IMR-90 (cell line): ENCODE results near the gene OR2A2. TPM values are rescaled to one million over a fixed set of nuclear protein-coding genes. Genes with fewer than 3 reads are reported as not detected.

Experiments
- microRNA-seq, 2 experiments: library from miRNA; stranded (forward) in 1 of 2; unstranded in 1 of 2; fragments of 10-50 nt in 1 of 2; fragments of <30 nt in 1 of 2; gene quantifications in 1 of 2; microRNA quantifications in 1 of 2; one replicate each; pipeline versions ENCODE3 to v1.1.0; 2013 to 2020; ENCODE audit not compliant: insufficient read depth in 1 of 2, insufficient read length in 1 of 2, unreplicated experiment in 1 of 2
- polyA plus RNA-seq, 3 experiments: library from polyadenylated mRNA; depleted of rRNA; stranded (reverse); fragments of >200 nt; gene quantifications; 2 replicates each; pipeline ENCODE4 v1.2.3, GENCODE V29; 2012; ENCODE audit warnings: low replicate concordance in 1 of 3
- small RNA-seq, 5 experiments: library from RNA; depleted of rRNA; stranded (forward); fragments of <200 nt; gene quantifications; one replicate each; pipeline ENCODE3, GENCODE V24; 2012
- total RNA-seq: library from RNA; depleted of rRNA; stranded (reverse); fragments of >200 nt; gene quantifications from 2 replicates; pipeline ENCODE4 v1.2.3, GENCODE V29; 2012; rRNA removed

OR2A2 gene
- total and polyA plus RNA-seq, 2 of the 4 experiments (the other 2 are of a cell fraction) = not detected

Small RNAs within 50 kb of the gene (microRNA-seq; reads per million reads assigned to microRNA genes)
- gene OR2A41P (ENCODE audit: insufficient read depth, insufficient read length) = not detected

Small RNAs within 50 kb of the gene (small RNA-seq; reads per million reads assigned to genes)
- 0 reads per million in 5 experiments for gene OR2A41P

Other genes starting within 250 kb of the OR2A2 start
- gene TCAF1, start 207.4 kb upstream of the OR2A2 start, total RNA-seq = 86.4 and 91.8 TPM in 2 replicates
- gene TCAF1, start 207.4 kb upstream of the OR2A2 start, polyA plus RNA-seq (2012; rRNA removed) = 35.1 and 39.3 TPM in 2 replicates
- not detected in 2 replicates for gene OR2F2, start 174.3 kb upstream of the OR2A2 start, total RNA-seq
- gene OR2F2, start 174.3 kb upstream of the OR2A2 start, polyA plus RNA-seq (2012; rRNA removed) = not detected in 2 replicates
- gene OR2F1, start 154.7 kb upstream of the OR2A2 start, total RNA-seq = not detected in 2 replicates
- gene OR2F1, start 154.7 kb upstream of the OR2A2 start, polyA plus RNA-seq (2012; rRNA removed) = not detected in 2 replicates
- gene OR6B1, start 109.3 kb upstream of the OR2A2 start, total RNA-seq = not detected in 2 replicates
- gene OR6B1, start 109.3 kb upstream of the OR2A2 start, polyA plus RNA-seq (2012; rRNA removed) = not detected in 2 replicates
- not detected in 2 replicates for gene OR2A5, start 60.6 kb upstream of the OR2A2 start, total RNA-seq
- gene OR2A5, start 60.6 kb upstream of the OR2A2 start, polyA plus RNA-seq (2012; rRNA removed) = not detected in 2 replicates
- gene OR2A25, start 39.8 kb upstream of the OR2A2 start, total RNA-seq = not detected in 2 replicates
- not detected in 2 replicates for gene OR2A25, start 39.8 kb upstream of the OR2A2 start, polyA plus RNA-seq (2012; rRNA removed)
- gene OR2A12, start 23.3 kb upstream of the OR2A2 start, total RNA-seq = not detected in 2 replicates
- not detected in 2 replicates for gene OR2A12, start 23.3 kb upstream of the OR2A2 start, polyA plus RNA-seq (2012; rRNA removed)
- not detected in 2 replicates for gene OR2A14, start 13.6 kb downstream of the OR2A2 start, total RNA-seq
- gene OR2A14, start 13.6 kb downstream of the OR2A2 start, polyA plus RNA-seq (2012; rRNA removed) = not detected in 2 replicates
- not detected in 2 replicates for gene CTAGE4, start 73.9 kb downstream of the OR2A2 start, total RNA-seq
- 0.03 TPM in 1 of 2 replicates, not detected in the other for gene CTAGE4, start 73.9 kb downstream of the OR2A2 start, polyA plus RNA-seq (2012; rRNA removed)
- not detected in 2 replicates for gene ARHGEF35, start 86.2 kb downstream of the OR2A2 start, total RNA-seq
- not detected in 2 replicates for gene ARHGEF35, start 86.2 kb downstream of the OR2A2 start, polyA plus RNA-seq (2012; rRNA removed)
- not detected in 2 replicates for gene OR2A42, start 130.0 kb downstream of the OR2A2 start, total RNA-seq
- not detected in 2 replicates for gene OR2A42, start 130.0 kb downstream of the OR2A2 start, polyA plus RNA-seq (2012; rRNA removed)
- not detected in 2 replicates for gene OR2A7, start 155.2 kb downstream of the OR2A2 start, total RNA-seq
- gene OR2A7, start 155.2 kb downstream of the OR2A2 start, polyA plus RNA-seq (2012; rRNA removed) = not detected in 2 replicates
- gene CTAGE8, start 159.7 kb downstream of the OR2A2 start, total RNA-seq = not detected in 2 replicates
- not detected in 2 replicates for gene CTAGE8, start 159.7 kb downstream of the OR2A2 start, polyA plus RNA-seq (2012; rRNA removed)
- gene OR2A1, start 202.8 kb downstream of the OR2A2 start, total RNA-seq = not detected in 2 replicates
- gene OR2A1, start 202.8 kb downstream of the OR2A2 start, polyA plus RNA-seq (2012; rRNA removed) = not detected in 2 replicates
- gene ARHGEF5, start 245.8 kb downstream of the OR2A2 start, total RNA-seq = under 0.01 TPM in 2 replicates
- gene ARHGEF5, start 245.8 kb downstream of the OR2A2 start, polyA plus RNA-seq (2012; rRNA removed) = 0.10 and 0.19 TPM in 2 replicates